Osteoblast (primary cell): ENCODE data around the gene CHRNB4. TPM values are rescaled to one million over a fixed set of nuclear protein-coding genes. Genes with fewer than 3 reads are reported as not detected.

ENCODE experiments used
- DNase-seq: peaks from one replicate; pipeline ENCODE4 v3.0.0; 2011; ENCODE audit warnings: low spot score, mixed read lengths; ENCODE audit not compliant: insufficient read length; ENCODE audit errors: missing footprints
- H2AFZ ChIP-seq: 2 replicates; pipeline ENCODE4 v1.6.0; 2011; ENCODE audit warnings: mild to moderate bottlenecking, low read length
- H3K27ac ChIP-seq: 2 replicates; pipeline ENCODE4 v1.5.1; 2011; ENCODE audit warnings: mild to moderate bottlenecking, low read depth, low read length, moderate library complexity
- H3K27me3 ChIP-seq: 2 replicates; pipeline ENCODE4 v1.6.0; 2012; ENCODE audit warnings: mild to moderate bottlenecking, control low read depth, inconsistent platforms, low read length, moderate library complexity; ENCODE audit not compliant: insufficient read depth
- H3K36me3 ChIP-seq: 2 replicates; pipeline ENCODE4 v1.5.1; 2011; ENCODE audit warnings: mild to moderate bottlenecking, low read length, control low read depth, moderate library complexity; ENCODE audit not compliant: insufficient read depth
- H3K4me1 ChIP-seq: 2 replicates; pipeline ENCODE4 v1.5.1; 2011; ENCODE audit warnings: mild to moderate bottlenecking, low read length, control low read depth, moderate library complexity; ENCODE audit not compliant: insufficient read depth
- H3K4me2 ChIP-seq: 2 replicates; pipeline ENCODE4 v1.6.0; 2011; ENCODE audit warnings: mild to moderate bottlenecking, low read length; ENCODE audit not compliant: insufficient read depth
- H3K4me3 ChIP-seq: fragments of 200-600 bp; sonication (generic); 3 replicates; pipeline ENCODE4 v1.5.1; 2012; ENCODE audit warnings: mild to moderate bottlenecking, low read length, inconsistent platforms; ENCODE audit not compliant: insufficient read depth
- H3K79me2 ChIP-seq: 2 replicates; pipeline ENCODE4 v1.6.0; 2012; ENCODE audit warnings: mild to moderate bottlenecking, low read length, control low read depth, inconsistent platforms; ENCODE audit not compliant: insufficient read depth
- H3K9me3 ChIP-seq: 2 replicates; pipeline ENCODE4 v1.5.1; 2011; ENCODE audit warnings: low read depth, low read length, control low read depth
- H4K20me1 ChIP-seq: 2 replicates; pipeline ENCODE4 v1.6.0; 2012; ENCODE audit warnings: mild to moderate bottlenecking, low read length, control low read depth; ENCODE audit not compliant: insufficient read depth
- total RNA-seq: library from RNA; depleted of rRNA; stranded (reverse); fragments of >200 nt; gene quantifications from 2 replicates; pipeline ENCODE4 v1.2.3, GENCODE V29; 2012
- TF ChIP-seq, protein P1 (sequence below): IDR thresholded peaks from 2 replicates; pipeline ENCODE4 v1.5.1; 2011; ENCODE audit warnings: mild to moderate bottlenecking, low read depth, low read length, moderate library complexity; ENCODE audit errors: extremely low read depth

CHRNB4 gene
- total RNA-seq, 1 donor, result not detected

DNA sequence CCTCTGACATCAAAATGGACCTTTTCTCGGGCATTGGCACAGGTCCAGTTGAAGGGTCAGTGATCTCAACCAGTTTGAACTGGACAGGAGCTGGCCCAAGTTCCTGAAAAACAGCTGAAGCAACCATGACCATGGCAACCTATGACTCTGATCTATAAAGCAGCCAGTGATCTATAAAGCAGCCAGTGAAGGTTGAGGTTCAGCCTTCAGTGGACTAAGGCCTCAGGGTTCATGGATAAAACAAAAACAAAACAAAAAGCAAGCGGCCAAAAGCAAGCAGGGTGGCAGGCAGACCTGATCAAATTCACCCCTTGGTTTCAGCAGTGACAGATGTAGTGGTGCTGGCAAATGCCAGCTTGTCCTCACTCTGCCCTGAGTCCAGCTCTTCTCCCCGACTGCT, 10.0 kb upstream of the CHRNB4 start:
- Histone ChIP-seq H2AFZ (no peak overlapping the region), H3K27ac (no peak overlapping the region), H3K79me2 (no peaks in the 10 kb centered on the region), H3K36me3 (no peaks in the 10 kb centered on the region), H3K4me1 (no peaks in the 10 kb centered on the region), H3K27me3 (peaks cover 3% of the 10 kb centered on the region), H3K9me3 (no peaks in the 10 kb centered on the region), H3K4me2 (no peak overlapping the region), H4K20me1 (no peaks in the 10 kb centered on the region), H3K4me3 (no peak overlapping the region)
- DNase-seq, result no peak
- TF ChIP-seq, protein P1, sequence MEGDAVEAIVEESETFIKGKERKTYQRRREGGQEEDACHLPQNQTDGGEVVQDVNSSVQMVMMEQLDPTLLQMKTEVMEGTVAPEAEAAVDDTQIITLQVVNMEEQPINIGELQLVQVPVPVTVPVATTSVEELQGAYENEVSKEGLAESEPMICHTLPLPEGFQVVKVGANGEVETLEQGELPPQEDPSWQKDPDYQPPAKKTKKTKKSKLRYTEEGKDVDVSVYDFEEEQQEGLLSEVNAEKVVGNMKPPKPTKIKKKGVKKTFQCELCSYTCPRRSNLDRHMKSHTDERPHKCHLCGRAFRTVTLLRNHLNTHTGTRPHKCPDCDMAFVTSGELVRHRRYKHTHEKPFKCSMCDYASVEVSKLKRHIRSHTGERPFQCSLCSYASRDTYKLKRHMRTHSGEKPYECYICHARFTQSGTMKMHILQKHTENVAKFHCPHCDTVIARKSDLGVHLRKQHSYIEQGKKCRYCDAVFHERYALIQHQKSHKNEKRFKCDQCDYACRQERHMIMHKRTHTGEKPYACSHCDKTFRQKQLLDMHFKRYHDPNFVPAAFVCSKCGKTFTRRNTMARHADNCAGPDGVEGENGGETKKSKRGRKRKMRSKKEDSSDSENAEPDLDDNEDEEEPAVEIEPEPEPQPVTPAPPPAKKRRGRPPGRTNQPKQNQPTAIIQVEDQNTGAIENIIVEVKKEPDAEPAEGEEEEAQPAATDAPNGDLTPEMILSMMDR, result no peak

DNA sequence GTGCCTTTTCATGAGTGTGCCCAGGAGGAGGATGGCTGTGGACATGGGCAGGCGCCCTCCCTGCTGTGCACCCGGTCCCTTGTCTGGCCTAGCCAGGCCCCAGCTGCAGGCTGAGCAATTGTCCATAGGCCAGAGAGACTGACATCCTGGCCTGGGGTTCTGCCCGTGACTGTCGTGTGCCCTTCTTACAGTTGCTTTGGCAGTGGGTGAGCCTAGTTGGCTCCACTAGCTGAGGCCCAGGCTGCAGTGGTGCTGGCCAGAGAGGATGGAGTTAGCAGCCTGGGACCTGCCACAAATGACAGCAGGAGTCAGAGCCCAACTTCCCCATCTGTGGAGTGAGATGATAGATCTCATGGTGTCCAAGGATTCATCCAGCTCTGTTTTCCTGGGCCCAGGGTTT, 9.0 kb upstream of the CHRNB4 start:
- H3K27me3 ChIP-seq, result peaks cover 3% of the 10 kb centered on the region
- DNase-seq, result no peak
- no peaks in the 10 kb centered on the region for H4K20me1 ChIP-seq
- TF ChIP-seq, protein P1, result no peak
- H3K4me3 ChIP-seq, result no peak overlapping the region
- no peak overlapping the region for H3K4me2 ChIP-seq
- H3K79me2 ChIP-seq, result no peaks in the 10 kb centered on the region
- H3K4me1 ChIP-seq, result no peaks in the 10 kb centered on the region
- H3K27ac ChIP-seq, result no peak overlapping the region
- no peaks in the 10 kb centered on the region for H3K36me3 ChIP-seq
- H3K9me3 ChIP-seq, result no peaks in the 10 kb centered on the region
- H2AFZ ChIP-seq, result no peak overlapping the region

DNA sequence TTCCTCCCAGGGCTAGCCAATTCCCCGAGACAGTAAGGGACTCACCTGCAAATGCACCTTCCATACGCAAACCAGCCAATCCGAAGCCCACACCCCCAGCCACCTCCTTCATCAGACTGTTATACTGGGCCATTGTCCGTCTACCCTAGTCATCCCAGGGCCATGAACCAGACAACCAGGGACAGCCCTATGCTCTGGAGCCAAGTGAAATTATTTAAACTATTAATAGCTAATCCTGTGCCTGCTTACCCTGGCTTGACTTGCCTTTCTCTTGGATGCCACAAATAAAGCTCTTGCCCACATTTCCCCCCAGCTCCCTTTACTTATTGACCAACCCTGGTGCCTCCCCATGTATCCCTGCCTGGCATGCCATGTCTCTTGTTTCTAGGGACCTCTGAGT, 4.0 kb upstream of the CHRNB4 start:
- H2AFZ ChIP-seq, result no peak overlapping the region
- TF ChIP-seq, protein P1, result no peak
- no peak overlapping the region for H3K4me3 ChIP-seq
- no peak overlapping the region for H3K27ac ChIP-seq
- no peak overlapping the region for H3K4me2 ChIP-seq
- H3K36me3 ChIP-seq, result no peaks in the 10 kb centered on the region
- H3K27me3 ChIP-seq, result peaks cover 12% of the 10 kb centered on the region
- H3K9me3 ChIP-seq, result no peaks in the 10 kb centered on the region
- H3K4me1 ChIP-seq, result no peaks in the 10 kb centered on the region
- H4K20me1 ChIP-seq, result no peaks in the 10 kb centered on the region
- no peaks in the 10 kb centered on the region for H3K79me2 ChIP-seq
- DNase-seq, result no peak

DNA sequence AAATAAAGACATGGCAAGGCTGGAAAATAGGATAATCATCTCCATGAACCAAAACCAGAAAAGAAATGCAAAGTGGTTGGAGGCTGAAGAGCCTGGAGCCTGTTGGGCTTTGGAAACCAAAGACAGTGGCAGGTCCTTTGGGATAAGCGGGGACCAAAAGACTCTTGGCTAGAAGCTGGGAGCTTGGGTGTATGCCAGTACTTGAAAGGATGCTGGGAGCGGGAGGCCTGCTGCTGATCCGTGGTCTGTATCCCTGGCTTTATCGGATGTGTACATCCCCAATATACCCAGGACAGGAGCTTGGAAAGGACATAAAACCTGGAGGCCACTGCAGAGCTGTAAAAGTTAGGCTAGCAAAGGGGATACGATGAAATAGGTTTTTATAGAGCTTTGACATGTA, 1.3 kb upstream of the CHRNB4 start:
- H3K4me3 ChIP-seq, result no peak overlapping the region
- no peaks in the 10 kb centered on the region for H3K4me1 ChIP-seq
- no peaks in the 10 kb centered on the region for H4K20me1 ChIP-seq
- H3K27me3 ChIP-seq, result peaks cover 13% of the 10 kb centered on the region
- H3K36me3 ChIP-seq, result no peaks in the 10 kb centered on the region
- no peak for DNase-seq
- H3K27ac ChIP-seq, result no peak overlapping the region
- H3K9me3 ChIP-seq, result no peaks in the 10 kb centered on the region
- no peak overlapping the region for H3K4me2 ChIP-seq
- TF ChIP-seq, protein P1, result no peak
- H3K79me2 ChIP-seq, result no peaks in the 10 kb centered on the region
- H2AFZ ChIP-seq, result no peak overlapping the region
